ENCODE results near the gene PLK1. TPM values are rescaled to one million over a fixed set of nuclear protein-coding genes. Genes with fewer than 3 reads are reported as not detected.

Gene PLK1
- total and polyA plus RNA-seq, 2 of the 13 experiments (the other 11 are each of a cell fraction or from before 2014, with no cell fraction given), result 71.5 to 76.3 TPM

DNA sequence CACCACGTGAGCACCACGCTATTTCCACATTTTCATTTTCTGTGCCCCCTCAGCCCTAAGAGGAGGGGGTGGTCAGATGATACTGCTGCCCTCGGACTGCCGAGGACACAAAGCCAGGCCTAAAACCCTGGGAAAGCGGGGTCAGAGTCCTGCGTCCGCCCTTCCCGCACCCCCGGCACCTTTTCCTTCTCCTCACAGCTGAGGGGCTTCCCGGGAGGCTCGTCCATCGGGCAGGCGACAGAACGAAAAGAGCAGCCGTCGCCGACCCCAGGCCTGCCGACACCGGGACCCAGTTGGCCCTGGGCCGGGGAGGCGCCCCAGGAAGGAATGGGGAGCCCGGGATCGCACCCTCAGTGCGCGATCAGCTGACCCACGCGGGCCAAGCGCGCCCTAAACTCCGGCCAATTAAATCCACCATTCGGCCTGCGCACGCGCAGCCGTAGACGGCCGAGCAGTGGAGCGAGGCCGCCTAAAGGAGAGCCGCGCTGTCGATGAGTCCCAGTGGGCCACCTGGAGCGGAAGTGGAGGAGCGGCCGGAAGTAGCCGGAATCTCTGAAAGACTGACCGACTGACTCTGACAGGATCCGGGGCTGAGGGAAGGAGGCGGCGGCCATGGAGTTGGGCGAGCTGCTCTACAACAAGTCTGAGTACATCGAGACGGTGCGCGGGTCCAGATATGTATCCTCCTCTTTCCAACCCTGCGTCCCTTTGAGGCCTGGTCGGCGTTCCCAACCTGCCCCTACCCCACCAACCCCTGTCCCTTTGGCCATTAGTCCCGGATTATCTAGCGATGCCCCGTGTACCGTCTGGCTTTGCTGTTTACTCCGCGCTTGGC is 37.5 kb upstream of the PLK1 start, which contains the start of the genes DCTN5 and PALB2 (continued):
- TF ChIP-seq, protein P1, sequence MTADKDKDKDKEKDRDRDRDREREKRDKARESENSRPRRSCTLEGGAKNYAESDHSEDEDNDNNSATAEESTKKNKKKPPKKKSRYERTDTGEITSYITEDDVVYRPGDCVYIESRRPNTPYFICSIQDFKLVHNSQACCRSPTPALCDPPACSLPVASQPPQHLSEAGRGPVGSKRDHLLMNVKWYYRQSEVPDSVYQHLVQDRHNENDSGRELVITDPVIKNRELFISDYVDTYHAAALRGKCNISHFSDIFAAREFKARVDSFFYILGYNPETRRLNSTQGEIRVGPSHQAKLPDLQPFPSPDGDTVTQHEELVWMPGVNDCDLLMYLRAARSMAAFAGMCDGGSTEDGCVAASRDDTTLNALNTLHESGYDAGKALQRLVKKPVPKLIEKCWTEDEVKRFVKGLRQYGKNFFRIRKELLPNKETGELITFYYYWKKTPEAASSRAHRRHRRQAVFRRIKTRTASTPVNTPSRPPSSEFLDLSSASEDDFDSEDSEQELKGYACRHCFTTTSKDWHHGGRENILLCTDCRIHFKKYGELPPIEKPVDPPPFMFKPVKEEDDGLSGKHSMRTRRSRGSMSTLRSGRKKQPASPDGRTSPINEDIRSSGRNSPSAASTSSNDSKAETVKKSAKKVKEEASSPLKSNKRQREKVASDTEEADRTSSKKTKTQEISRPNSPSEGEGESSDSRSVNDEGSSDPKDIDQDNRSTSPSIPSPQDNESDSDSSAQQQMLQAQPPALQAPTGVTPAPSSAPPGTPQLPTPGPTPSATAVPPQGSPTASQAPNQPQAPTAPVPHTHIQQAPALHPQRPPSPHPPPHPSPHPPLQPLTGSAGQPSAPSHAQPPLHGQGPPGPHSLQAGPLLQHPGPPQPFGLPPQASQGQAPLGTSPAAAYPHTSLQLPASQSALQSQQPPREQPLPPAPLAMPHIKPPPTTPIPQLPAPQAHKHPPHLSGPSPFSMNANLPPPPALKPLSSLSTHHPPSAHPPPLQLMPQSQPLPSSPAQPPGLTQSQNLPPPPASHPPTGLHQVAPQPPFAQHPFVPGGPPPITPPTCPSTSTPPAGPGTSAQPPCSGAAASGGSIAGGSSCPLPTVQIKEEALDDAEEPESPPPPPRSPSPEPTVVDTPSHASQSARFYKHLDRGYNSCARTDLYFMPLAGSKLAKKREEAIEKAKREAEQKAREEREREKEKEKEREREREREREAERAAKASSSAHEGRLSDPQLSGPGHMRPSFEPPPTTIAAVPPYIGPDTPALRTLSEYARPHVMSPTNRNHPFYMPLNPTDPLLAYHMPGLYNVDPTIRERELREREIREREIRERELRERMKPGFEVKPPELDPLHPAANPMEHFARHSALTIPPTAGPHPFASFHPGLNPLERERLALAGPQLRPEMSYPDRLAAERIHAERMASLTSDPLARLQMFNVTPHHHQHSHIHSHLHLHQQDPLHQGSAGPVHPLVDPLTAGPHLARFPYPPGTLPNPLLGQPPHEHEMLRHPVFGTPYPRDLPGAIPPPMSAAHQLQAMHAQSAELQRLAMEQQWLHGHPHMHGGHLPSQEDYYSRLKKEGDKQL (CRISPR knock-in tag; IDR thresholded peaks at IDR 0.05; ENCODE audit: low read depth), result no peak
- TF ChIP-seq TBX2 (CRISPR knock-in tag; IDR thresholded peaks at IDR 0.05; ENCODE audit: borderline replicate concordance) (peak; percentile 89), TAF15 (IDR thresholded peaks at IDR 0.05; ENCODE audit: low read depth, low read length, poor library complexity, severe bottlenecking) (peak; percentile 96), TP53 (CRISPR knock-in tag; conservative IDR thresholded peaks at IDR 0.05) (peak; percentile 89; the same call in 1 of the 2 replicates), ZSCAN20 (CRISPR knock-in tag; IDR thresholded peaks at IDR 0.05; ENCODE audit: borderline replicate concordance) (peak; percentile 98; the same call in 1 of the 2 replicates), SP1 (IDR thresholded peaks at IDR 0.05) (no peak), SP1 (CRISPR knock-in tag; IDR thresholded peaks at IDR 0.05) (peak; percentile 77), MTF1 (CRISPR knock-in tag; IDR thresholded peaks at IDR 0.05) (peak; percentile 90; the same call in 1 of the 2 replicates), POLR2AphosphoS2 (IDR thresholded peaks at IDR 0.05; ENCODE audit: low read depth, low read length) (peak; percentile 100), AKAP8 (CRISPR knock-in tag; IDR thresholded peaks at IDR 0.05) (peak; percentile 71), NAIF1 (CRISPR knock-in tag; IDR thresholded peaks at IDR 0.05; ENCODE audit: borderline replicate concordance) (no peak; the same call in 1 of the 2 replicates), RARG (CRISPR knock-in tag; IDR thresholded peaks at IDR 0.05; ENCODE audit: low read depth) (peak; percentile 93; the same call in 1 of the 2 replicates)
- TF ChIP-seq, protein P2, sequence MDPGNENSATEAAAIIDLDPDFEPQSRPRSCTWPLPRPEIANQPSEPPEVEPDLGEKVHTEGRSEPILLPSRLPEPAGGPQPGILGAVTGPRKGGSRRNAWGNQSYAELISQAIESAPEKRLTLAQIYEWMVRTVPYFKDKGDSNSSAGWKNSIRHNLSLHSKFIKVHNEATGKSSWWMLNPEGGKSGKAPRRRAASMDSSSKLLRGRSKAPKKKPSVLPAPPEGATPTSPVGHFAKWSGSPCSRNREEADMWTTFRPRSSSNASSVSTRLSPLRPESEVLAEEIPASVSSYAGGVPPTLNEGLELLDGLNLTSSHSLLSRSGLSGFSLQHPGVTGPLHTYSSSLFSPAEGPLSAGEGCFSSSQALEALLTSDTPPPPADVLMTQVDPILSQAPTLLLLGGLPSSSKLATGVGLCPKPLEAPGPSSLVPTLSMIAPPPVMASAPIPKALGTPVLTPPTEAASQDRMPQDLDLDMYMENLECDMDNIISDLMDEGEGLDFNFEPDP (CRISPR knock-in tag; conservative IDR thresholded peaks at IDR 0.05), result no peak
- TF ChIP-seq, protein P3, sequence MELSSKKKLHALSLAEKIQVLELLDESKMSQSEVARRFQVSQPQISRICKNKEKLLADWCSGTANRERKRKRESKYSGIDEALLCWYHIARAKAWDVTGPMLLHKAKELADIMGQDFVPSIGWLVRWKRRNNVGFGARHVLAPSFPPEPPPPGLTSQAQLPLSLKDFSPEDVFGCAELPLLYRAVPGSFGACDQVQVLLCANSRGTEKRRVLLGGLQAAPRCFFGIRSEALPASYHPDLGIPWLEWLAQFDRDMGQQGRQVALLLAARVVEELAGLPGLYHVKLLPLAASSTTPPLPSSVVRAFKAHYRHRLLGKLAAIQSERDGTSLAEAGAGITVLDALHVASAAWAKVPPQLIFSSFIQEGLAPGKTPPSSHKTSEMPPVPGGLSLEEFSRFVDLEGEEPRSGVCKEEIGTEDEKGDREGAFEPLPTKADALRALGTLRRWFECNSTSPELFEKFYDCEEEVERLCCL (CRISPR knock-in tag; IDR thresholded peaks at IDR 0.05; ENCODE audit: borderline replicate concordance), result peak; percentile 70
- TF ChIP-seq, protein P4, sequence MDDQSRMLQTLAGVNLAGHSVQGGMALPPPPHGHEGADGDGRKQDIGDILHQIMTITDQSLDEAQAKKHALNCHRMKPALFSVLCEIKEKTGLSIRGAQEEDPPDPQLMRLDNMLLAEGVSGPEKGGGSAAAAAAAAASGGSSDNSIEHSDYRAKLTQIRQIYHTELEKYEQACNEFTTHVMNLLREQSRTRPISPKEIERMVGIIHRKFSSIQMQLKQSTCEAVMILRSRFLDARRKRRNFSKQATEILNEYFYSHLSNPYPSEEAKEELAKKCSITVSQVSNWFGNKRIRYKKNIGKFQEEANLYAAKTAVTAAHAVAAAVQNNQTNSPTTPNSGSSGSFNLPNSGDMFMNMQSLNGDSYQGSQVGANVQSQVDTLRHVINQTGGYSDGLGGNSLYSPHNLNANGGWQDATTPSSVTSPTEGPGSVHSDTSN (CRISPR knock-in tag; IDR thresholded peaks at IDR 0.05; ENCODE audit: borderline replicate concordance), result peak; percentile 86; the same call in 1 of the 2 replicates

All from HepG2 (cell line).